Stomach (tissue), 9 donors: ENCODE measurements around the gene GATA2. TPM values are rescaled to one million over a fixed set of nuclear protein-coding genes. Genes with fewer than 3 reads are reported as not detected.

Source experiments
- DNase-seq, 2 donors: peaks; one replicate each; pipeline versions ENCODE4 v3.0.0 to v3.0.0-alpha.2; 2013 to 2019
- H3K27ac ChIP-seq, 5 donors: fragments of 200-600 bp in 4 of 5; sonication (generic) in 4 of 5; one replicate each; pipeline ENCODE4 v1.5.1; 2013 to 2019; ENCODE audit warnings: mild to moderate bottlenecking in 1 of 5, moderate library complexity in 1 of 5
- H3K27me3 ChIP-seq, 3 donors: fragments of 200-600 bp; sonication (generic); one replicate each; pipeline ENCODE4 v1.5.1; 2017 to 2019; ENCODE audit warnings: mixed run types in 1 of 3
- H3K36me3 ChIP-seq, 4 donors: fragments of 200-600 bp; sonication (generic); 1 replicate in 3 of 4; 2 replicates in 1 of 4; pipeline ENCODE4 v1.5.1; 2016 to 2019
- H3K4me1 ChIP-seq, 4 donors: fragments of 200-600 bp; sonication (generic); one replicate each; pipeline ENCODE4 v1.5.1; 2016 to 2019
- H3K4me3 ChIP-seq, 4 donors: fragments of 200-600 bp; sonication (generic) in 3 of 4; one replicate each; pipeline ENCODE4 v1.5.1; 2016 to 2019; ENCODE audit warnings: mild to moderate bottlenecking in 1 of 4
- H3K9me3 ChIP-seq, 4 donors: fragments of 200-600 bp; sonication (generic); one replicate each; pipeline ENCODE4 v1.5.1; 2016 to 2019
- EP300 ChIP-seq: sonication (generic); formaldehyde crosslinking; IDR thresholded peaks from one replicate; pipeline ENCODE4 v1.6.1; 2017; ENCODE audit warnings: antibody characterized with exemption
- POLR2A ChIP-seq, 4 donors: fragments of 450-650 bp; IDR thresholded peaks; one replicate each; pipeline ENCODE4 v1.6.1; 2016; ENCODE audit warnings: antibody characterized with exemption in 4 of 4, control low read depth in 2 of 4, mild to moderate bottlenecking in 1 of 4, moderate library complexity in 1 of 4
- POLR2AphosphoS5 ChIP-seq, 3 donors: sonication (generic); formaldehyde crosslinking; IDR thresholded peaks; one replicate each; pipeline ENCODE4 v1.6.1; 2016; ENCODE audit warnings: antibody characterized with exemption in 3 of 3
- WGBS, 5 donors: extraction: QIAGEN DNeasy Blood & Tissue Kit in 3 of 5; methylation state at CpG; one replicate each; pipeline versions ENCODE4 v1.1.5 to v1.1.7; 2013 to 2018; 5-methylcytosine and 5-hydroxymethylcytosine counted together
- intact Hi-C: fragments of 100-400 bp; cut with DNase I; formaldehyde crosslinking; loops from one replicate; pipeline ENCODE4 v1.15.1; 2023; ENCODE audit warnings: low total_unique reads
- polyA plus RNA-seq, 3 donors: library from polyadenylated mRNA; stranded (reverse); fragments of 200-250 nt; gene quantifications; one replicate each; pipeline ENCODE4 v1.2.3, GENCODE V29; 2013
- total RNA-seq, 5 donors: library from RNA; depleted of rRNA; stranded (reverse); fragments of >200 nt; gene quantifications; one replicate each; pipeline versions ENCODE4 v1.1.0 to v1.2.3, GENCODE V29; 2014 to 2016
- TF ChIP-seq, protein P1 (sequence below), 7 experiments: fragments of 450-650 bp in 4 of 7; fragments of 200-600 bp in 3 of 7; sonication (generic) in 3 of 7; IDR thresholded peaks; one replicate each; pipeline ENCODE4 v1.5.1; 2016 to 2019; ENCODE audit warnings: antibody characterized with exemption in 7 of 7, control low read depth in 2 of 7, mild to moderate bottlenecking in 1 of 7
- donor health status: healthy with polysubstance abuse.
- donor health status: Bipolar disorder and iron deficiency.
- donor health status: healthy.

The GATA2 gene
- total and polyA plus RNA-seq, 8 donors: 2.3 to 9.1 (median 3.4) TPM

DNA sequence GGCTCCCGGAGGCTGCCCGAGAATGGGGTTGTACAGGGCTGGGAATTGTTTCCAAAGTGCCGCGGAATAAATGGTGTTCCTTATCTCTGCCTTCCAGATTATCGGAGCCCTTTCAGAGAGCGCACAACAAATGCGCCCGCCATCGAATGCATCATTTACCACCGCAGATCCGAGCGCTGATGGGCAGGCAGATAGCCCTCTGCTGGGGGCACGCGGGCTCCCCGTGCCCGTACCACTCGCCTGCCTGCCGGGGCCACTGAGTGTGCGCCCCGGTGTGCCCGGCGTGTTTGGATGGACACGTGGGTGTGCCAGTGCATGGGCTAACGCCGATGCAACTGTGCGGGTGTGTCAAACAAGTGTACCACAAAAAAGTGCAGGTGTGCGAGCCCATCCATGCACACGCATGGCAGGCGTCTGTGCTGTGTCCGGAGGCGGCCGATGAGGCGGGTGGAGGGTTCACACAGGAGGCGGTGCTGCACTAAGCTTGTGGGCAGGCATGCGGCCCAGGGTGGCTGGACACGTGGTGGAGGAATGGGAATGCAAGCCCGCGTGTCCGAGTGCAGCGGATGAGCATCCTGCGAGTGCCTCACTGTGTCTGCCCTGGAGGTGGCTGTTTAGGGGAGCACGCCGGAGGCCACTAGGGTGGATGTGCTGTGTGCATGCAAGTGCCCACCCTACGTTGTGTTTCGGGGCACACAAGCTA, 3.8 kb upstream of the GATA2 start:
- TF ChIP-seq, protein P1, sequence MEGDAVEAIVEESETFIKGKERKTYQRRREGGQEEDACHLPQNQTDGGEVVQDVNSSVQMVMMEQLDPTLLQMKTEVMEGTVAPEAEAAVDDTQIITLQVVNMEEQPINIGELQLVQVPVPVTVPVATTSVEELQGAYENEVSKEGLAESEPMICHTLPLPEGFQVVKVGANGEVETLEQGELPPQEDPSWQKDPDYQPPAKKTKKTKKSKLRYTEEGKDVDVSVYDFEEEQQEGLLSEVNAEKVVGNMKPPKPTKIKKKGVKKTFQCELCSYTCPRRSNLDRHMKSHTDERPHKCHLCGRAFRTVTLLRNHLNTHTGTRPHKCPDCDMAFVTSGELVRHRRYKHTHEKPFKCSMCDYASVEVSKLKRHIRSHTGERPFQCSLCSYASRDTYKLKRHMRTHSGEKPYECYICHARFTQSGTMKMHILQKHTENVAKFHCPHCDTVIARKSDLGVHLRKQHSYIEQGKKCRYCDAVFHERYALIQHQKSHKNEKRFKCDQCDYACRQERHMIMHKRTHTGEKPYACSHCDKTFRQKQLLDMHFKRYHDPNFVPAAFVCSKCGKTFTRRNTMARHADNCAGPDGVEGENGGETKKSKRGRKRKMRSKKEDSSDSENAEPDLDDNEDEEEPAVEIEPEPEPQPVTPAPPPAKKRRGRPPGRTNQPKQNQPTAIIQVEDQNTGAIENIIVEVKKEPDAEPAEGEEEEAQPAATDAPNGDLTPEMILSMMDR (IDR thresholded peaks at IDR 0.05): no peak
- TF ChIP-seq POLR2AphosphoS5 (IDR thresholded peaks at IDR 0.05): no peak
- TF ChIP-seq EP300: no peak
- no peak for TF ChIP-seq POLR2A (IDR thresholded peaks at IDR 0.05)
- Histone ChIP-seq H3K27me3 (peaks cover 27 to 99% (median 83%) of the 10 kb centered on the region in 3 donors), H3K27ac (no peak overlapping the region), H3K4me1 (peaks cover 24 to 42% (median 30%) of the 10 kb centered on the region in 4 donors), H3K4me3 (peak overlapping the region; percentile 48 to 67 (median 58)), H3K9me3 (no peaks in the 10 kb centered on the region), H3K36me3 (no peaks in the 10 kb centered on the region)
- WGBS, 5 donors: 12 to 32% (median 18%) methylated on average over 35 to 45 of the region's 45 CpGs
- peak in 1 of 2 donors; percentile 58 for DNase-seq
- intact Hi-C loops: loop anchor here (10.0 kb wide), 1 partner anchor 422 kb away; no protein-coding TSS in a partner anchor

DNA sequence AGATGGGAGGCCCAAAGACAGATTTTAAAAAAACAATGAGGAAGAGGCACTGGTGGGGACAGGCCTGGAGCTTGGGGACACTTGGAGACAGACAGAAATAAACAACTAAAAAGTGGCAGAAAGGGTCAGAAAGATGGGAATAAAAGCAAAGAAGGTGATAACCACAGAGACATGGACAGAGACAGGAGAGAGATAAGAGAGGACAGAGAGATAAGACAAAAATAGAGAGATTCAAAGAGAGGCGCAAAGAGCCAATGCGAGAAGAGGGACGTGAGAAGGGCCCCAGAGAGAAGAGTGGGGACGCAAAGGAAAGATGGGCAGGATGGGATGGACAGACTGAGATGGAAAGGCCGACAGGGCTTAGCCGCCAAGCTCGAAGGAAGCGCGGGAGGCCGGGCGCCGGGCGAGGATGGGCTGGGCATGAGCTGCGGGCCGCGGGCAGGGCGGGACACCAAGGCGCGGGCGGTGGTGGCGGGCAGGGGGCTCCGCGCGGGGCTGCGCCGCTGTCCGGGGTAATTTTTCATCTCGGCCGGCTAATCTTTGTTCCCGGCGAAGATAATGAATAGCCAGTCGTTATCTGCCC, 3.1 kb upstream of the GATA2 start:
- Histone ChIP-seq H3K4me1 (peaks cover 24 to 47% (median 35%) of the 10 kb centered on the region in 4 donors), H3K27ac (no peak overlapping the region), H3K27me3 (peaks cover 31 to 99% (median 90%) of the 10 kb centered on the region in 3 donors), H3K9me3 (no peaks in the 10 kb centered on the region), H3K4me3 (no peak overlapping the region), H3K36me3 (no peaks in the 10 kb centered on the region)
- whole genome bisulfite sequencing, 5 donors: 21 to 53% (median 39%) methylated on average over 23 to 32 of the region's 32 CpGs
- DNase-seq: no peak
- no peak for TF ChIP-seq EP300
- TF ChIP-seq, protein P1 (IDR thresholded peaks at IDR 0.05): no peak
- no peak for TF ChIP-seq POLR2A (IDR thresholded peaks at IDR 0.05)
- no peak for TF ChIP-seq POLR2AphosphoS5 (IDR thresholded peaks at IDR 0.05)
- intact Hi-C loops: loop anchor here (10.0 kb wide), 1 partner anchor 421 kb away; no protein-coding TSS in a partner anchor

DNA sequence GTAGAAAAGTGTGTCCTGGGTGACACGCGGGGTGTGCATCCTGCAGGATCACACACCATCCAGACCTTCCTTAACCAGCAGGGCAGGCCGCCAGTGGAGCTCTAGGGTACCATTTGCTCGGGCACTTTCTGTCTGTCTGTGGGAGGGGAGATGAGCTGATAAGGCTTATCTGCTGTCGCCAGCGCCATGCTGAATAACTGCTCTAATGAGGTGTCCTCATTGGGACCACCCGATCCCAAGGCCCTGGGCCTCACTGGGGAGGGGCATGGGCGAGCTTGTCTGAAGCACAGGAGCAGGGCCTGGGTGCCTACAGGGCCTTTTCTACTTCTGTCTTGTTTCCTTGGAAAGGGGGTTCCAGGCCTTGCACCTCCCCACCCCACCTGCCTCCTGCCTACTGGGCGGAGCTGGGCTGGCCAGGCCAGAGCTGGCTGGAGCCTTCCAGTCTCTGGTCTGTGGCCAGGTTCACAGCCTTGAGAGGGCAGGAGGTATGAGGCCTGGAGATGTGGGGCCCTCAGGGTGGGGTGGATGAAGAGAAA, 2.5 kb upstream of the GATA2 start:
- no peaks in the 10 kb centered on the region for H3K36me3 ChIP-seq
- intact Hi-C loops: loop anchor here (10.0 kb wide), 1 partner anchor 421 kb away; no protein-coding TSS in a partner anchor
- no peak overlapping the region for H3K27ac ChIP-seq
- no peak overlapping the region for H3K4me3 ChIP-seq
- H3K9me3 ChIP-seq: no peaks in the 10 kb centered on the region
- TF ChIP-seq POLR2A (IDR thresholded peaks at IDR 0.05) (no peak), EP300 (no peak)
- peaks cover 25 to 53% (median 40%) of the 10 kb centered on the region in 4 donors for H3K4me1 ChIP-seq
- DNase-seq: no peak
- peaks cover 37 to 100% (median 92%) of the 10 kb centered on the region in 3 donors for H3K27me3 ChIP-seq
- 66 to 91% (median 70%) methylated on average over 9 of the region's 9 CpGs for WGBS, 5 donors

DNA sequence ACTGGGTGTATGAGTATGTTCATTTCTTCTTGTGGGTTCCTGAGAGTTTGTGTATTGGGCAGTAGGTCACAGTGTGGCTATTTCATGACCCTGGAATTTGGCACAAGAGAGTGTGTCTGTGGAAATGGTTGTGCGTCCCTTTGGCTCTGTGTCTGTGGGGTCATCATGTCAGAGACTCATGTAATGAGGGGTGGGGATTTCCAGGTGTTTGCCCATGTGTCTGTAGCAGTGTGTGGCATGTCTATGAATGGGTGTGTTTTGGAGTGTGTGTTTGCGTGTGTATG, 1.3 kb upstream of the GATA2 start:
- Histone ChIP-seq H3K4me3 (no peak overlapping the region), H3K4me1 (peaks cover 37 to 65% (median 52%) of the 10 kb centered on the region in 4 donors), H3K9me3 (no peaks in the 10 kb centered on the region), H3K27ac (no peak overlapping the region), H3K36me3 (no peaks in the 10 kb centered on the region), H3K27me3 (peaks cover 46 to 100% (median 94%) of the 10 kb centered on the region in 3 donors)
- intact Hi-C loops: loop anchor here (5.0 to 10.0 kb wide), 2 partner anchors 67 to 420 kb away; no protein-coding TSS in a partner anchor
- DNase-seq: no peak
- no peak for TF ChIP-seq POLR2AphosphoS5 (IDR thresholded peaks at IDR 0.05)
- TF ChIP-seq, protein P1 (IDR thresholded peaks at IDR 0.05): no peak
- no peak for TF ChIP-seq POLR2A (IDR thresholded peaks at IDR 0.05)
- TF ChIP-seq EP300: no peak
- 55 to 83% (median 70%) methylated on average over 2 of the region's 2 CpGs for WGBS, 5 donors
